HFFc6 (cell line): ENCODE results near the gene RNASET2. TPM values are rescaled to one million over a fixed set of nuclear protein-coding genes. Genes with fewer than 3 reads are reported as not detected.

Experiments used
- DNase-seq: peaks from one replicate; pipeline ENCODE4 v3.0.0-alpha.2; 2018
- H3K27ac Mint-ChIP-seq: 2 replicates; pipeline ENCODE4 v1.8.0; 2020; ENCODE audit warnings: mild to moderate bottlenecking, mixed read lengths
- H3K27me3 Mint-ChIP-seq: 2 replicates; pipeline ENCODE4 v1.8.0; 2021; ENCODE audit warnings: mild to moderate bottlenecking, moderate library complexity, mixed read lengths; ENCODE audit not compliant: insufficient read depth
- H3K36me3 Mint-ChIP-seq: 2 replicates; pipeline ENCODE4 v1.8.0; 2021; ENCODE audit warnings: low read depth, mixed read lengths
- H3K4me1 Mint-ChIP-seq: 2 replicates; pipeline ENCODE4 v1.8.0; 2020; ENCODE audit warnings: low read depth, mixed read lengths
- H3K4me3 Mint-ChIP-seq: 2 replicates; pipeline ENCODE4 v1.8.0; 2020; ENCODE audit warnings: mild to moderate bottlenecking, moderate library complexity, mixed read lengths
- H3K9me3 Mint-ChIP-seq: 2 replicates; pipeline ENCODE4 v1.8.0; 2020; ENCODE audit warnings: mild to moderate bottlenecking, mixed read lengths
- total RNA-seq, 6 experiments: library from RNA; stranded (reverse); fragmentation: NEBNext Ultra II Directional; extraction: Animal tissue kit (Norgen Biotek cat#: 25700); gene quantifications; 2 replicates in 1 of 6; 3 replicates in 5 of 6; pipeline ENCODE4 v1.2.3, GENCODE V29; 2021
- TF ChIP-seq, protein P1 (sequence below): fragments of 200-600 bp; sonication (generic); IDR thresholded peaks from 2 replicates; pipeline ENCODE4 v1.5.0; 2021; ENCODE audit warnings: antibody characterized with exemption, mild to moderate bottlenecking

Gene RNASET2
- total RNA-seq, 6 experiments from 2014 or later: 15.1 to 28.9 (median 16.5) TPM

DNA sequence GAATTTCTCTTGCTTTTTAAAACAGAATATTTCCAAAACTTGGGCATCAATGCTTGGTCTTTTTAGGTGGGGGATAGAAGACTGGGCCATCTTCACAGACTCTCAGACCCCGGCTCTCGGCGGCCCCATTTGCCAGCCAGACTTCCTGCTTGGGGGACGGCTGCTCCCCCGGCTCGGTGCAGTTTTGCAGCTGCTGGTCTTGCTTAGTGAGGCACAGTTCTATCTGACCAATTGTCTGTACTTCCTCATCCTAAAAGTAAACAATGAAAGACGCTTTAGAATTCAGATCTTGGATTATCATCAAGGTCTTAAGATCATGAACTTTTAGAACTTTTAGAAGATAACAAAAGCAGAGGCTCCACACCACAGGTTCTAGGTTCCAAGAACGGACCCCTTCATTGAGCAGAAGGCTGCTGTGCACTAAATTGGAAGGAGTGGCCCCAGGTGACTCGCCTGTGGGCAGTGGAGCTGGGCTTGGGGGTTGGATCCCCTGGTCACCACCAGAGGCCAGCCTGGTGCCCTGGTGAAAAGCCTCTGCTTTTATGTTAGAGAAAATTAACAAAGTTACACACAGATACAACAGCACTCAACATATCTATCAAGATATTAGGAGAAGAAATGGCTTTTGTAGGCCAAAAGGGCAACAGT is 26.7 kb downstream of the RNASET2 start:
- peaks cover 5% of the 10 kb centered on the region for H3K27me3 Mint-ChIP-seq
- H3K4me1 Mint-ChIP-seq: no peaks in the 10 kb centered on the region
- H3K27ac Mint-ChIP-seq: no peak overlapping the region
- TF ChIP-seq, protein P1, sequence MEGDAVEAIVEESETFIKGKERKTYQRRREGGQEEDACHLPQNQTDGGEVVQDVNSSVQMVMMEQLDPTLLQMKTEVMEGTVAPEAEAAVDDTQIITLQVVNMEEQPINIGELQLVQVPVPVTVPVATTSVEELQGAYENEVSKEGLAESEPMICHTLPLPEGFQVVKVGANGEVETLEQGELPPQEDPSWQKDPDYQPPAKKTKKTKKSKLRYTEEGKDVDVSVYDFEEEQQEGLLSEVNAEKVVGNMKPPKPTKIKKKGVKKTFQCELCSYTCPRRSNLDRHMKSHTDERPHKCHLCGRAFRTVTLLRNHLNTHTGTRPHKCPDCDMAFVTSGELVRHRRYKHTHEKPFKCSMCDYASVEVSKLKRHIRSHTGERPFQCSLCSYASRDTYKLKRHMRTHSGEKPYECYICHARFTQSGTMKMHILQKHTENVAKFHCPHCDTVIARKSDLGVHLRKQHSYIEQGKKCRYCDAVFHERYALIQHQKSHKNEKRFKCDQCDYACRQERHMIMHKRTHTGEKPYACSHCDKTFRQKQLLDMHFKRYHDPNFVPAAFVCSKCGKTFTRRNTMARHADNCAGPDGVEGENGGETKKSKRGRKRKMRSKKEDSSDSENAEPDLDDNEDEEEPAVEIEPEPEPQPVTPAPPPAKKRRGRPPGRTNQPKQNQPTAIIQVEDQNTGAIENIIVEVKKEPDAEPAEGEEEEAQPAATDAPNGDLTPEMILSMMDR: no peak
- DNase-seq: no peak
- no peak overlapping the region for H3K4me3 Mint-ChIP-seq
- H3K9me3 Mint-ChIP-seq: peaks cover 13% of the 10 kb centered on the region
- no peaks in the 10 kb centered on the region; the same call in 1 of the 2 replicates for H3K36me3 Mint-ChIP-seq

DNA sequence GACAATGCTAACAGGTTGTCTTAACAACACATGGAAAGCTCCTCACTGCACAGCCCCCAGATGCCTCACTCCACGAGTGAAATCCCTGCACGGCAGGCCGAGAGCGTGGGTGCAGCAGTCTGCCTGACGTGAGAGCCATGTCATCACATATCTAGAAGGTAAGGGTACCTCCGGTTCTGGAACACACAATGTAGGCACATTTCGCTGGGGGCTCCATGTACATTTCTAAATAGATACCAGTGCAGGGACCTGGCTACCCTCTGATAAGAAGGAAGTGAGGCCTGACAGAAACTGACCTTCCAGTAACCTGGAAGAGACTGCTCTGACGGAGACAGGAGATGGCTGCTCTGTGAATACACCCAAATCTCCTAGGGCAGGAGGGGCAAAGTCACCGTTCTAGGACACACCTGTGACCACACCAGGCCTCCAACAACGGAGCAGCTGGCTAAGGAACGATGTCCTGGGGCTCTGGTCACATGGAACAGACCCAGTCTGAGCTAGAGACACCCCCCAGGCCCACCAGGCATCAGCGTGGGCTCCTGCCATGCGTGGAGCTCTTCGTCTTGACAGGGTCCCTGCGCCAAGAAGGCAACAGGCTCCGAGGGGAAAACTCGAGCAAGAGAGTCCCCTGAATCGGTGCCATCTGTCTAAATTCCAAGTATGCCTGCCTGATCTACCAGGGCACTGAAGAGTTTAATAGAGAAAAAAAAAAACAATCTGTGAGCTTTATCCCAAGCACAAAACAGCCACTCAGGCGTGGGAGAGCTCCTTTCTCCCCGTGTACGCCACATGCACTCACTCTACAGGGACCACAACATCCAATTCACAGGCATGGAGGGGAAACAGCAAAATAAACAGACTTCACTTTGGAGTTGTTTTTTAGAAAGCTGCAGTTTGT is 27.5 kb downstream of the RNASET2 start:
- DNase-seq: no peak
- peaks cover 13% of the 10 kb centered on the region for H3K9me3 Mint-ChIP-seq
- H3K36me3 Mint-ChIP-seq: no peaks in the 10 kb centered on the region; the same call in 1 of the 2 replicates
- no peaks in the 10 kb centered on the region for H3K4me1 Mint-ChIP-seq
- peaks cover 5% of the 10 kb centered on the region for H3K27me3 Mint-ChIP-seq
- TF ChIP-seq, protein P1: no peak
- no peak overlapping the region for H3K27ac Mint-ChIP-seq
- H3K4me3 Mint-ChIP-seq: no peak overlapping the region

DNA sequence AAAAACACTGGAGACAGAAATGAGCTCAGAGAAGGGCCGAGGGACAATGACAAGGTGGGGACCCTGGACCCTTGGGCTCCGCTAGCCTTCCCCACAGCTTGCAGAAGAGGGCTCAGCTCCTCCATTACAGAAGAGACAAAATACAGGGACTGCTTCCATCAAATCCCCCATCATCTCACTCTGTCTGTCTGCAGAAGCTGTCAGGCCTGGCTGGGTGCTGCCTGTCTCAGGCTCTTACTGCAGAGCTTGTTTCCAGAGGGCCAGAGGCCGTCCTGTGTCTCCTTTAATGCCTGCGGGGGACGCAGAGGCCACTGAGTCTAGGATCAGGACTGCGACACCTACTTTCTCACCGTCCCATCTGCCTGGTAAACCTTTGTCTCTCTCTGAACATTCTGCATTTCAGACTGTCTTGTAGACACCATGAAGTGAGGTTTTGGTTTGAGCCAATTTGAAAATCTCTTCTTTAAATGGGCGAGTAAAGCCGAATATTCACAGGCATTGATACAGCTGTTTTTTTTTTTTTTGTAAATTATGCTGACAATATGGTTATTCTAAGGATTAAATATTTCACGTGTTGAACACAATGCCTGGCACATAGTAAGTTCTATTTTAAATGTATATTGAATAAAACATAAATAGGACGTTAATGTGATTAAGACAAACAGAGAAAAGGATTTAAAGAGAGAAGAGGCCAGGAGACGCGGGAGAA is 28.3 kb downstream of the RNASET2 start:
- TF ChIP-seq, protein P1: no peak
- no peaks in the 10 kb centered on the region for H3K4me1 Mint-ChIP-seq
- no peak for DNase-seq
- no peaks in the 10 kb centered on the region; the same call in 1 of the 2 replicates for H3K36me3 Mint-ChIP-seq
- no peak overlapping the region for H3K27ac Mint-ChIP-seq
- peaks cover 13% of the 10 kb centered on the region for H3K9me3 Mint-ChIP-seq
- no peak overlapping the region for H3K4me3 Mint-ChIP-seq
- peaks cover 5% of the 10 kb centered on the region for H3K27me3 Mint-ChIP-seq

DNA sequence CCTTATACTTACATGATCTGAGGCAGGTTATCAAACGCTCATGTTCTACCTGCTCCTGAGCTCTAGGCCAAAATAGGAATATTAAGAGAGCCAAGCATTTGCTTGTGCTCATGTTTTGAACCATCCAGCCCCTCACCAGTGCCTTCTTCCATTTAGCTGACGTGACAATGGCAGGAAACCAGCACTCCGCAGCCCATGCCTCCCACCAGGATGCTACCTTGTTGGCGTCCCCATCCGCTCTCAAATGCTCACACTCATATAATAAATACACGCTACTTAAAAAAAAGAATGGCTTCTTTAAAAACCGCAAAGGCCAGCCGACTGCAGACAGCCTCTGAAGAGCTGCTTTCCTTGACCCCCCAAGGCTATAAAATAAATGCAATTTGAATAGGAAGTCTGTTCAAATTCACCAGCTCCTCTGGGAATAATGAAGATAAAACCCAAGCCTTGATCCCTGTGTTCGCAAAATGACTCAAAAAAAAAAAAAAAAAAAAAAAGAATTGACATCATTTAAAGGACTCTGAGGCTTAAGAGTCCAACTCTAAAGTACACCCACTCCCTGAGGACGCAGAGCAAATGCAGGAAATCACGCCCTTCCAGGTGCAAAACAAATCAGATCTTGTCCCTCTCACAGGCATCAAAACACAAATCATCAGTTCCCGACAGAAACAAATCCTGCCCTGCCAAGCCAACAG is 29.0 kb downstream of the RNASET2 start:
- DNase-seq: no peak
- Mint-ChIP-seq H3K4me3 (no peak overlapping the region), H3K36me3 (no peaks in the 10 kb centered on the region; the same call in 1 of the 2 replicates), H3K4me1 (no peaks in the 10 kb centered on the region), H3K9me3 (peaks cover 13% of the 10 kb centered on the region), H3K27ac (no peak overlapping the region), H3K27me3 (peaks cover 5% of the 10 kb centered on the region)
- TF ChIP-seq, protein P1: no peak

DNA sequence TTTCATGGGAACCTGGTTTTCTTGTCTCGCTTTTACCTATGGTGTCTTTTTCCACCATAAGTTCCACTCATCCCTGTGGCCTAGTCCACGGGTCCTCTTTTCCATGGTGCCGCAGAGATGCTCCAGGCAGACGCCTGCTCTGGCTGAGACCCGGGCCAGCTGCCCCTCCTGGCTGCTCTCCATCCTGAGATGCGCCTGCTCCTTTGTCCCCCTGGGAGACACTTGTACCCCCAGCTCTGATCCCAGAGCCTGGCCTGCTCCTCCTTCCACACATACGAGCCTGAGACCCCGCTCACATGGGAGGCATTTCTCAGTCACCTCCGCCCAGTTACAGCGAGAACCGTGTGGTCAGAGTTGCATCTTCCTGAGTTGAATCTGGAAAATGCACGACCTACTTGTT is 29.6 kb downstream of the RNASET2 start:
- Mint-ChIP-seq H3K4me1 (no peaks in the 10 kb centered on the region), H3K27me3 (peaks cover 1% of the 10 kb centered on the region), H3K27ac (no peak overlapping the region), H3K4me3 (no peak overlapping the region), H3K9me3 (peaks cover 10% of the 10 kb centered on the region), H3K36me3 (no peaks in the 10 kb centered on the region; the same call in 1 of the 2 replicates)
- DNase-seq: no peak
- TF ChIP-seq, protein P1: no peak
